Stimulated activated CD8-positive, alpha-beta memory T cell treated with anti-CD3 and anti-CD28 coated beads, Interleukin-4, amount 100 ng/mL, for 4 hours (primary cell): ENCODE measurements around the gene TMEM174.
"Not testable (repeated sequence)": the region's sequence is repeated elsewhere in the genome, so short reads cannot be mapped to it uniquely, and the experiment has no call there.

Experiments used
- DNase-seq, 2 donors: peaks; one replicate each; pipeline ENCODE4 v3.0.0-alpha.2; 2020; ENCODE audit warnings: low read depth in 2 of 2, low spot score in 1 of 2

TMEM174 gene

GRCh38 chr5:73192370-73192769, 19.4 kb downstream of the TMEM174 start:
- no peak for DNase-seq

DNA sequence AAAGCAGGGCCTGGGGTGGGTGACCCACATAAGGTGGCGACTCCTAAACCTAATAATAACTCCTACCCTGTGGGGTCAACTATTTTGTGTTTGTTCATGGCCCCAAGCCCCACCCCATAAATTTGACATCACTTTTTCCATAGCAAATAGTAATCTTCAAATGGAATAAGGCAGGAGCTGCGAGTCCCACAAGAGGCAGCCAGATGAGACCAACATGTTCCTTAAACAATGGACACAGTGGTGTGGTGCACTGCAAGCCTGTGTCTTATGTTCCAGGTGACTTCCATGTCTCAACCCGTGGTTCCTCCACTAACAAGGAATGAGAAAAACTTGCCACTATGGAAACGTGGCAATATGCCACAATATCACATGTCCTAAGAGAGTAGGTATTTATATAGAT, 20.6 kb downstream of the TMEM174 start:
- DNase-seq, result no peak

- no peak for DNase-seq
Measured at GRCh38 chr5:73196201-73196600, 23.2 kb downstream of the TMEM174 start.

GRCh38 chr5:73197637-73198257, 24.8 kb downstream of the TMEM174 start:
- DNase-seq, result no peak

GRCh38 chr5:73198833-73199592, 26.0 kb downstream of the TMEM174 start:
- no peak for DNase-seq

- no peak for DNase-seq
Measured at GRCh38 chr5:73199671-73200070, 26.7 kb downstream of the TMEM174 start.

DNA sequence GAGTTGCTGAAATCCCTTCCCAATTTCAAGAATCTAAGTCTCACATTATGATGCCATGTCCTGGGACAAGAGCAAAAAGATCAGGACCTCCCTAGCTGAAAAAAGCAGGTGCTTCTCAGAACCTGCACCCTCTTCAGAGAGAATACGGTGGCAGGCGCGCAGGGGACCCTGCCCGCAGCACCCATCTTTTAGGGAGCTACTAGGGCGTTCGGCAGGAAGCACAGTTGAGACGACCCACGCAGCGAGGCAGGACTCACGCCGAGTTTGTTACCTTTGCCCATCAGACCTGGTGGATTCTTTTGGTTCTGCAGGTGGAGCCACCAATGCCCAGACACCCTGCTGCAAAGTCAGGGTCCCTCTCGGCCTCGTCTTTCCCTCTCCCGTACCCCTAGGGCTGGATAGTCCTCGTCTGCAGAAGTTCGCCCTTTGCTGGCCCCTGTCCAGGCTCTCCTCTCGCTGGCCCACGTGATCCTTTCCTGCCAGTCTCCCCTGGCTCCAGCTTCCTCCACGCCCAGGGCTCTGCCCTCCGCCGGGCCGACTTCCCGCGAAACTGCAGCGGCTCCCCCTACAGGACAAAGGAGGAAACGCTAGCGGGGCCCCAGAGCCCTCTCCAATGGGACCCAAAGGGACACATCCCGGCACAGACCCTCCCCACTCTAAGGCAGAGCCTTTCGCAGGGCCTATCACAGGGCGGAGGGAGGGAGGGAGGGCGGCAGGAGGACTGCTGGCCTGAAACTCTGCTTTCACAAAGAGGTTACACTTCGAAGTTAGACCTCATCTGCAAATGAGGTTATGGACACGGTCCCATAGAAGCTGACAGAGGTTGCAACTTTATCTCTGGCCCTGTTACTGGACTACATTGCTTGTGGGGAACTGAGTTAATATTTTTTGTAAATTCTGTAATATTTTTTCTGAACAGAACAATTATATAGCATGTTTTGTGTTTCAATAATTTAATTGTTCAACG, 28.8 kb downstream of the TMEM174 start:
- peak; percentile 24 to 38 for DNase-seq

GRCh38 chr5:73204332-73204731, 31.3 kb downstream of the TMEM174 start:
- no peak for DNase-seq

GRCh38 chr5:73204733-73205132, 31.7 kb downstream of the TMEM174 start:
- no peak for DNase-seq

DNA sequence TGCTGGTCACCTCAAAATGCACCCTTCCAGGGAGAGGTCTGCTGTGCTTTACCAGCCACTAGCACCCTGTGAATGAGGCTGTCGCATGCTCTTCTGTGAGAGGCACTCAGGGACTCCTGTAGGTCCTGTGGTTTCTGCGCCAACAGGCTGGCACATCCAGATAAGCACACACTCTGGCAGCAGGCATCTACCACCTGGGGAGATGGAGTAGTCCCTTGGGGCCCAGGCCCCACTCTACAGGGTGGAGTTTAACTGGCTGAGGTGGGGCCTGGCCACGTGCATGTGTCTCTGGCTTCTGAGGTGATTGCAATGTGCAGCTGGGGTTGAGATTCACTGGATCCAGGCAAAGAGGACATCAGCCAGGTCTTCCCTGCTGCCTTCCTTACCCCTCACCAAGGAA, 32.3 kb downstream of the TMEM174 start:
- DNase-seq, result no peak

DNA sequence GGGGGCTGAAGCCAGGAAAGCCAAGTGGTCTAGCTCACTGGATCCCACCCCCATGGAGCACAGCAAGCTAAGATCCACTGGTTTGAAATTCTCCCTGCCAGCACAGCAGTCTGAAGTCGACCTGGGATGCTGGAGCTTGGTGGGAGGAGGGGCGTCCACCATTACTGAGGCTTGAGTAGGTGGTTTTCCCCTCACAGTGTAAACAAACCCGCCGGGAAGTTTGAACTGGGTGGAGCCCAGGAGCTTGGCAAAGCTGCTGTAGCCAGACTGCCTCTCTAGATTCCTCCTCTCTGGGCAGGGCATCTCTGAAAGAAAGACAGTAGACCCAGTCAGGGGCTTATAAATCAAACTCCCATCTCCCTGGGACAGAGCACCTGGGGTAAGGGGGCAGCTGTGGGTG, 34.2 kb downstream of the TMEM174 start:
- DNase-seq, result not testable (repeated sequence)

DNA sequence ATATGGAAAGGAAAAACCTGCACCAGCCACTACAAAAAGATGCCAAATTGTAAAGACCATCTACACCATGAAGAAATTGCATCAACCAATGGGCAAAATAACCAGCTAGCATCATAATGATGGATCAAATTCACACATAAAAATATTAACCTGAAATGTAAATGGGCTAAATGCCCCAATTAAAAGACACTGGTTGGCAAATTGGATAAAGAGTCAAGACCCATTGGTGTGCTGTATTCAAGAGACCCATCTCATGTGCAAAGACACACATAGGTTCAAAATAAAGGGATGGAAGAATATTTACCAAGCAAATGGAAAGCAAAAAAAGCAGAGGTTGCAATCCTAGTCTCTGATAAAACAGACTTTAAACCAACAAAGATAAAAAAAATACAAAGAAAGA, 36.1 kb downstream of the TMEM174 start:
- not testable (repeated sequence) for DNase-seq

- DNase-seq, result not testable (repeated sequence)
Measured at GRCh38 chr5:73212693-73213092, 39.7 kb downstream of the TMEM174 start.

DNA sequence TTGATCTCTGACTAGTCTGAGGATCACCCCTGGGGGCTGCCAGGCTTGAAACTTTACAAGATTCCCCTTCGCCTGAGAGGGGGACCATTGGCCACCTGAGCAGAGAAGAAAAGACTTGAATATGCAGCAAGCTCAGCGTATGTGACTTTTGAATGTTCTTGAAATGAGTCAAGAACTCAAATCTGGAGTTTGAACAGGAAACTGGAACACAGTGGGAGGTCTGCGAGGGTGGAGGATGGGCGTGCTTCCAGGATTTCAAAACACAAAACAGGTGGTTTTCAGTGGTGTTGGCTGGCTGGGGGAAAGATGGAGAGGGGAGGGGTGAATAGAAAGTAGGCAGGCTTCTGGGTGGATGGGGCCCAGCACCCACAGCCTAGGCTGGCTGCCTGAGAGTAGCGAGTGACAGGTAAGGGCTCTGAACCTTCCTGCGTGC, 40.6 kb downstream of the TMEM174 start:
- DNase-seq, result no peak

GRCh38 chr5:73214306-73214705, 41.3 kb downstream of the TMEM174 start:
- DNase-seq, result no peak

GRCh38 chr5:73214996-73215395, 42.0 kb downstream of the TMEM174 start:
- DNase-seq, result no peak

DNA sequence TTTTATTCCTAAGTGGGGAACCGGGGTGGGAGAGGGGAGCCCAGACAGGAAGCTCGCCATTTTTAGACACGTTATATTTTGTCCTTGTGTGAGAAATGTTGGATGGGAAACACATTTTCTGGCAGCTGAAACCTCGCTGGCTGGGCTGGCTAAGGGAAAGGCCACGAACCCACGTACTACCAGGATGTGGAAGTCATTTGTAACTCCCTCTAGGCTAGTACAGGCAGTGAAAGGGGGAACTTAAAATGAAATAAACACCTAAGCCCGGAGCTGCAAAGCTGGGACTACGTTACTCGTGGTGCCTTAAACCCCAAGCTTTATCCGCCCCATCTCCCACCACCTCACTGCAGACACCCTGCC, 42.5 kb downstream of the TMEM174 start:
- no peak for DNase-seq

DNA sequence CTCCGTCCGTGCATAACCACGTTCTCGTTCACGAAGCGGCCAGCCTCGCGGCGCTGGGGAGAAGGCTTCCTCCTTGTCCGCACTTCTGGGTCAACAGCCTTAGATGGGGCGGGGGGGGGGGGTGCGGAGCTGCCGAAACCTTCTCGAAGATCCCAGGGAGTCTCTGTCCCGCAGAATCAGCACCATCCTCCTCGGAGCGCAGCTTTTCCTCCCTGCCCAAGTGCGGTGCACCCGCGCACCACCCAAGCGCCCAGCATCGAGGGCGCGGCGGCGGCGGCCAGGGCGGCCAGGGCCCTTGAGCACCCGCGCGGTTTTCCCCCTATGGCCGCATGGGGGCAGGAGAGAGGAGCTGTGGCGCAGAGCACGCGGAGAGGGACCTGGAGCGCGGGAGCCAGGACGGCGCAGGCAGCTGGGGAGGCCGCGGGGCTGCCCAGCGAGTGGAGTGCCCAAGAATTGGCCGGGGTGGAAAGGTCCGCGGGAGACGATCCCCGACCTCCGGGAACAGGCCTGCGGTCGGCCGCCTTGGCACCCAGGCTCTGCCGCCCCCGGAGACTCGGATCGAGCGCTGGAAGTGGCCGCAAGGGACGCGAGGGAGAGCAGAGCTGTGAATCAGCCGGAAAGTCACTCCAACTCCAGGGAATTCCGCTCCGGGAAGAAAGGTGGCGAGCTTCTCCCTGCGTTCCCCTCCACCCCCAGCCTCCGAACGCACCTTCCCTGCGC, 43.1 kb downstream of the TMEM174 start:
- peak; percentile 7 to 12 for DNase-seq

- DNase-seq, result no peak
Measured at GRCh38 chr5:73218552-73219171, 45.7 kb downstream of the TMEM174 start.

- not testable (repeated sequence) for DNase-seq
Measured at GRCh38 chr5:73219336-73219735, 46.3 kb downstream of the TMEM174 start.

DNA sequence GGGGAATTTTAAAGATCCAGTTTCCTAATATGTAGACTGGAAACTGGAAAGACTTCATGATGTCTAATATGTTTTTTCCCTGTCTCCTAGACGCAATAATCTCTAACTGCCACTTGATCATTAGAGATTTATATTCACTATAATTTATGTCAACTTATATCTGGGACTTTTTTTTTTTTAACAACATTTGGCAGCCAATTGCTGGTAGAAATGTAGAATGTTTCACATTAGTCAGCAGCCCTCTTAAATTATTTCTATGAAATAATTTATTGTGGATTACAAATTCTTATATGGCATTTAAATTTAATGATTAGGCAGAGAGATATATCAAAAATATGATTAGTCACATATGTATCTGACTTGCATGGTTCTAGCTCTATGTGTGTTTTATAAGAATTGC, 48.2 kb downstream of the TMEM174 start:
- DNase-seq, result no peak
